Skeletal muscle satellite cell (primary cell): ENCODE measurements around the gene MCF2L.

ENCODE experiments used
- H3K27me3 ChIP-seq: 2 replicates; pipeline ENCODE4 v1.7.0; 2013; ENCODE audit warnings: low read length; ENCODE audit not compliant: control insufficient read depth, insufficient read depth
- H3K36me3 ChIP-seq: 2 replicates; pipeline ENCODE4 v1.7.0; 2013; ENCODE audit warnings: mild to moderate bottlenecking, control low read depth, low read length; ENCODE audit not compliant: insufficient read depth
- H3K4me1 ChIP-seq: 2 replicates; pipeline ENCODE4 v1.7.0; 2013; ENCODE audit warnings: low read length; ENCODE audit not compliant: control insufficient read depth, insufficient read depth
- H3K4me2 ChIP-seq: 2 replicates; pipeline ENCODE4 v1.7.0; 2013; ENCODE audit warnings: mild to moderate bottlenecking, low read length
- H3K4me3 ChIP-seq: 2 replicates; pipeline ENCODE4 v1.7.0; 2013; ENCODE audit warnings: low read length
- H3K9ac ChIP-seq: 2 replicates; pipeline ENCODE4 v1.7.0; 2013; ENCODE audit warnings: mild to moderate bottlenecking, low read depth, low read length, moderate library complexity
- H3K9me3 ChIP-seq: replicated peaks from 2 replicates; pipeline ENCODE4 v1.7.0; 2013; ENCODE audit warnings: mild to moderate bottlenecking, control low read depth, low read length

MCF2L gene

GRCh38 chr13:113090806-113091205 lies 121.8 kb downstream of the MCF2L start:
- peaks cover 6% of the 10 kb centered on the region for H3K27me3 ChIP-seq
- H3K4me1 ChIP-seq = no peaks in the 10 kb centered on the region

GRCh38 chr13:113091211-113091771 lies 122.3 kb downstream of the MCF2L start:
- Histone ChIP-seq H3K27me3 (peaks cover 6% of the 10 kb centered on the region), H3K4me3 (no peak overlapping the region), H3K36me3 (peaks cover 8% of the 10 kb centered on the region), H3K9me3 (no peaks in the 10 kb centered on the region), H3K4me2 (no peak overlapping the region), H3K9ac (no peak overlapping the region), H3K4me1 (no peaks in the 10 kb centered on the region)

More at GRCh38 chr13:113090806-113091205, 121.8 kb downstream of the MCF2L start:
- Histone ChIP-seq H3K4me3 (no peak overlapping the region), H3K4me2 (no peak overlapping the region), H3K9me3 (no peaks in the 10 kb centered on the region), H3K9ac (no peak overlapping the region), H3K36me3 (peaks cover 8% of the 10 kb centered on the region)

- no peaks in the 10 kb centered on the region for H3K4me1 ChIP-seq
- no peak overlapping the region for H3K4me3 ChIP-seq
- H3K4me2 ChIP-seq = no peak overlapping the region
- H3K9ac ChIP-seq = no peak overlapping the region
- H3K27me3 ChIP-seq = peaks cover 6% of the 10 kb centered on the region
- no peaks in the 10 kb centered on the region for H3K9me3 ChIP-seq
- H3K36me3 ChIP-seq = peaks cover 8% of the 10 kb centered on the region
Measured at GRCh38 chr13:113091891-113092775, 123.1 kb downstream of the MCF2L start.

GRCh38 chr13:113092776-113093579 lies 124.0 kb downstream of the MCF2L start:
- H3K4me1 ChIP-seq = no peaks in the 10 kb centered on the region
- H3K9ac ChIP-seq = no peak overlapping the region
- H3K27me3 ChIP-seq = peaks cover 6% of the 10 kb centered on the region
- peaks cover 6% of the 10 kb centered on the region for H3K36me3 ChIP-seq
- H3K9me3 ChIP-seq = no peaks in the 10 kb centered on the region
- H3K4me2 ChIP-seq = no peak overlapping the region
- H3K4me3 ChIP-seq = no peak overlapping the region

GRCh38 chr13:113093580-113094409 lies 124.8 kb downstream of the MCF2L start:
- H3K36me3 ChIP-seq = peaks cover 1% of the 10 kb centered on the region
- H3K27me3 ChIP-seq = peaks cover 10% of the 10 kb centered on the region
- H3K4me1 ChIP-seq = no peaks in the 10 kb centered on the region
- H3K9me3 ChIP-seq = no peaks in the 10 kb centered on the region
- H3K4me3 ChIP-seq = no peak overlapping the region
- H3K4me2 ChIP-seq = no peak overlapping the region
- H3K9ac ChIP-seq = no peak overlapping the region

- Histone ChIP-seq H3K36me3 (no peaks in the 10 kb centered on the region), H3K9me3 (no peaks in the 10 kb centered on the region), H3K9ac (no peak overlapping the region), H3K4me3 (no peak overlapping the region), H3K4me1 (no peaks in the 10 kb centered on the region), H3K4me2 (no peak overlapping the region), H3K27me3 (peaks cover 11% of the 10 kb centered on the region)
Measured at GRCh38 chr13:113094410-113094800, 125.4 kb downstream of the MCF2L start.

DNA sequence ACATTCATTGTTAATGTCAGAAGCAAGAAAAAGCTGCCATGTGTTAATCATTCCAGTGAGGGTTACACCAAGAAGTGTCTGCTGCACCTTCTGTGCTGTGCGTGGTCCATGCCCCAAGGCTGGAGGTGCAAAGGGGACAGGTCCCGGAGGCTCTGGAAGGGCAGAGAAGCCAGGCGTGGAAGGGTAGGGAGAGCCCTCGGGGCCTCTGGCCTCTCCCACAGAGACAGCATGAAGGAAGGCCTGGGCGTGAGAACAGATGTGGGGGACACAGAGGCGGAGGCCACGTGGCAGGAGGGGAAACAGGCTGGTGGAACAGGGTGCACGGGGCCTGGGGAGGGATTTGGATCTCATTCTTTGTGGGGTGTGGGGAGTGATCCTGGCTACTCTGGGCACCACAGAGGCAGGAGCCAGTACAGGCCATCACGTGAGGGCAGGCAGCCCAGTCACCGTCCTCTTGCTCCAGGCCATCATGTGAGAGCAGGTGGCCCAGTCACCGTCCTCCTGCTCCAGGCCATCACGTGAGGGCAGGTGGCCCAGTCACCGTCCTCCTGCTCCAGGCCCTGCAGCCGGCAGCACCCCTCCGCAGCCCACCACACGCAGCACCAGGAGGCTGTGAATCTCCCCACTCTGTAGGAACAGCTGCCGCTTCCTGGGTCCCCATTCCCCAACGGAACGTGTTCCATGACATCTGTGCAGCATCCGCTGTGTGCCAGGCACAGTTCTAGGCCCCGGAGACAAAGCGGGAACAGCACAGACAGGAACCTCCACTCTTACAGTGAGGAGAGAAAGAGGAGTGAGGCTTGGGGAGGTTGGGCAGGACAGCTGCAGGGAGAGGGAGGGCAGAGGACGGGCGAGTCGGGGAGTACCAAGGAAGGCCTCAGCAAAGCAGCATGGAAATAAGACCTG lies 126.4 kb downstream of the MCF2L start:
- Histone ChIP-seq H3K9ac (no peak overlapping the region), H3K27me3 (peaks cover 11% of the 10 kb centered on the region)

GRCh38 chr13:113096052-113096744 lies 127.2 kb downstream of the MCF2L start:
- Histone ChIP-seq H3K9me3 (no peaks in the 10 kb centered on the region), H3K4me3 (no peak overlapping the region), H3K27me3 (peaks cover 11% of the 10 kb centered on the region), H3K36me3 (no peaks in the 10 kb centered on the region), H3K9ac (no peak overlapping the region), H3K4me2 (no peak overlapping the region), H3K4me1 (no peaks in the 10 kb centered on the region)

More for the DNA sequence above, 126.4 kb downstream of the MCF2L start:
- H3K9me3 ChIP-seq = no peaks in the 10 kb centered on the region
- no peak overlapping the region for H3K4me3 ChIP-seq
- H3K4me1 ChIP-seq = no peaks in the 10 kb centered on the region
- H3K36me3 ChIP-seq = no peaks in the 10 kb centered on the region
- H3K4me2 ChIP-seq = no peak overlapping the region

DNA sequence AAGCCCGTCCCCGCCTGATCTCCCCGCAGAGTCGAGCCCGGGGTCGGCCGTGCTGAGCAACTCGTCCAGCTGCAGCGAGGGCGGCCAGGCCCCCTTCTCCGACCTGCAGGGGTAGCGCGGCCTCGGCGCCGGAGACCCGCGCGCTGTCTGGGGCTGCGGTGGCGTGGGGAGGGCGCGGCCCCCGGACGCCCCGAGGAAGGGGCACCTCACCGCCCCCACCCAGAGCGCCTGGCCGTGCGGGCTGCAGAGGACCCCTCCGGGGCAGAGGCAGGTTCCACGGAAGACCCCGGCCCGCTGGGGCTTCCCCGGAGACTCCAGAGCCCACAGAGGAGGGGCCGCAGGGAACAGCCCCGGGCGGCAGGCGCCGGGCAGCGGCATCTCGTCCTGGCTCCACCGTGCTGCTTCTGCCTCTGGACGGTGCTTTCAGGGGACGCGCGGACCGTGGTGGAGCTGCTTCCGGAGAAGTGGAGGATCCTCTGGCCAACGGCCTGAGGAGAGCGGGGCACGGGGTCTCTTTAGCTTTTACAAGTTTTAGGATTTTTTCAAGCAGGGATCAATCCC lies 127.8 kb downstream of the MCF2L start:
- Histone ChIP-seq H3K9ac (no peak overlapping the region), H3K4me2 (no peak overlapping the region), H3K36me3 (no peaks in the 10 kb centered on the region), H3K4me1 (no peaks in the 10 kb centered on the region), H3K9me3 (no peaks in the 10 kb centered on the region), H3K4me3 (no peak overlapping the region), H3K27me3 (peaks cover 11% of the 10 kb centered on the region)
